ENCODE data around the gene SLC25A26.

DNA sequence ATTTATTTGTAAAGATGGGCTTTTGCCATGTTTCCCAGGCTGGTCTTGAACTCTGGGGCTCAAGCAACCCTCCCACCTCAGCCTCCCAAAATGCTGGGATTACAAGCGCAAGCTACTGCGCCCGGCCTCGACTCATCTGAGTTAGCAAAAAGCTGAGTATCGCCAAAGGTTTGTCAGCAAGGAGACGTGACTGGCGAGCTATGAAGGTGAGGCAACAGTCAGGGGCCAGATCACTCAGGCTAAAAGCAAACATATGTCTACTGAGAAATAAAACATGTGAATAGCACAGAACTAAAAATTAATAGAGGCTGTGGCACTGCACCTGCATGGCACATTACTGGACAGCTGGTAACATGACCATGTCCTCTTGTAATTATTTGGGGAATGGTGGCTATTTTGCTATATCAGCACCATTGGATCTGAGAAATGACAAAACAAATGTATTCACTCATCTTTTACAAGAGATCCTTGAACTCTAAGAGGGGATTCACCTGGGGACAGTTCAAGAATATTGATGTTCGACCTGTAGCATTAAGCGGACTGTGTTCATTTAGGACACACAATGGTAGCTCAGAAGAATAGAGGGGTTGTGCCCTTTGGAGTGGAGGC lies 10.0 kb upstream of the SLC25A26 start:
- TF ChIP-seq CTCF (IDR thresholded peaks at IDR 0.05; ENCODE audit: low read depth, low read length, poor library complexity, severe bottlenecking) (no peak), EZH2phosphoT487 (IDR thresholded peaks at IDR 0.05; ENCODE audit: borderline replicate concordance, low read length) (no peak)
